OCI-LY7 (cell line): ENCODE measurements around the gene PCNX1. TPM values are rescaled to one million over a fixed set of nuclear protein-coding genes. Genes with fewer than 3 reads are reported as not detected.

Source experiments
- BruUV-seq: library from RNA; stranded (reverse); fragments of 400-500 nt; replicated peaks from 2 replicates; lab custom pipeline; 2021; lab: Mats Ljungman, UMichigan
- CTCF ChIA-PET: fragments of 300-600 bp; sonication (Branson Sonifier 250); formaldehyde crosslinking; loops from one replicate; lab custom pipeline; 2022; ENCODE audit warnings: antibody characterized with exemption; ENCODE audit not compliant: unreplicated experiment; lab: Charles Lee
- POLR2A ChIA-PET: fragments of 300-600 bp; sonication (Branson Sonifier 250); formaldehyde crosslinking; loops from one replicate; lab custom pipeline; 2022; ENCODE audit warnings: antibody characterized with exemption; lab: Charles Lee
- DNase-seq: peaks from one replicate; pipeline ENCODE4 v3.0.0-alpha.2; 2015; ENCODE audit warnings: low spot score
- H2AFZ ChIP-seq: fragments of 200-600 bp; sonication (generic), shearing (Covaris generic); 2 replicates; pipeline ENCODE4 v1.6.1; 2014; ENCODE audit warnings: mild to moderate bottlenecking, antibody characterized with exemption, low read length, moderate library complexity
- H3K27ac ChIP-seq: fragments of 200-600 bp; sonication (generic); 2 replicates; pipeline ENCODE4 v1.5.1; 2014; ENCODE audit warnings: mixed run types, low read depth, mild to moderate bottlenecking, moderate library complexity, low read length, inconsistent platforms; ENCODE audit not compliant: poor library complexity, severe bottlenecking
- H3K36me3 ChIP-seq: fragments of 200-600 bp; sonication (generic); 2 replicates; pipeline ENCODE4 v1.6.1; 2014; ENCODE audit warnings: mild to moderate bottlenecking, antibody characterized with exemption, low read length, moderate library complexity, mixed read lengths; ENCODE audit not compliant: insufficient read depth
- H3K4me1 ChIP-seq: fragments of 200-600 bp; sonication (generic); 2 replicates; pipeline ENCODE4 v1.5.1; 2014; ENCODE audit warnings: mild to moderate bottlenecking, low read length; ENCODE audit not compliant: insufficient read depth, poor library complexity, severe bottlenecking
- H3K4me2 ChIP-seq: fragments of 200-600 bp; sonication (generic); 2 replicates; pipeline ENCODE4 v1.6.1; 2014; ENCODE audit warnings: mild to moderate bottlenecking, low read length
- H3K4me3 ChIP-seq: fragments of 200-600 bp; sonication (generic); 2 replicates; pipeline ENCODE4 v1.5.1; 2014; ENCODE audit warnings: mild to moderate bottlenecking, low read depth, low read length; ENCODE audit not compliant: poor library complexity, severe bottlenecking
- H3K79me2 ChIP-seq: fragments of 200-600 bp; sonication (generic); 2 replicates; pipeline ENCODE4 v1.6.1; 2016; ENCODE audit warnings: low read depth, mild to moderate bottlenecking, low read length, moderate library complexity, mixed read lengths; ENCODE audit not compliant: insufficient read depth
- H3K9me2 ChIP-seq: fragments of 200-600 bp; sonication (generic); 2 replicates; pipeline ENCODE4 v1.6.1; 2016; ENCODE audit warnings: mild to moderate bottlenecking, low read length, mixed read lengths; ENCODE audit not compliant: insufficient read depth
- H3K9me3 ChIP-seq: fragments of 200-600 bp; sonication (generic); 2 replicates; pipeline ENCODE4 v1.6.1; 2014; ENCODE audit warnings: mild to moderate bottlenecking, mixed run types, low read length, mixed read lengths
- H4K20me1 ChIP-seq: fragments of 200-600 bp; sonication (generic); 2 replicates; pipeline ENCODE4 v1.6.1; 2014; ENCODE audit warnings: mild to moderate bottlenecking, antibody characterized with exemption, low read length, moderate library complexity, mixed read lengths; ENCODE audit not compliant: insufficient read depth
- EZH2phosphoT487 ChIP-seq: fragments of 200-600 bp; sonication (generic); IDR thresholded peaks from 2 replicates; pipeline ENCODE4 v1.6.1; 2018; ENCODE audit warnings: low read depth, borderline replicate concordance, mild to moderate bottlenecking, mixed run types, antibody characterized with exemption, low read length, moderate library complexity, mixed read lengths
- intact Hi-C: fragments of 100-400 bp; cut with micrococcal nuclease; formaldehyde crosslinking; loops from one replicate; pipeline ENCODE4 v1.10.0; 2022; ENCODE audit not compliant: unreplicated experiment
- total RNA-seq, 2 experiments: library from RNA; depleted of rRNA in 1 of 2; stranded (reverse); fragments of >200 nt in 1 of 2; shearing (Covaris generic) in 1 of 2; gene quantifications; 2 replicates each; pipeline ENCODE4 v1.2.3, GENCODE V29; 2014 to 2022
- TF ChIP-seq, protein P1 (sequence below): fragments of 200-600 bp; sonication (generic); conservative IDR thresholded peaks from 2 replicates; pipeline ENCODE4 v1.5.1; 2014; ENCODE audit warnings: mild to moderate bottlenecking, antibody characterized with exemption, low read length, moderate library complexity, mixed read lengths

PCNX1 gene
- total RNA-seq, 2 experiments from 2014 or later: 27.7 to 33.5 TPM

DNA sequence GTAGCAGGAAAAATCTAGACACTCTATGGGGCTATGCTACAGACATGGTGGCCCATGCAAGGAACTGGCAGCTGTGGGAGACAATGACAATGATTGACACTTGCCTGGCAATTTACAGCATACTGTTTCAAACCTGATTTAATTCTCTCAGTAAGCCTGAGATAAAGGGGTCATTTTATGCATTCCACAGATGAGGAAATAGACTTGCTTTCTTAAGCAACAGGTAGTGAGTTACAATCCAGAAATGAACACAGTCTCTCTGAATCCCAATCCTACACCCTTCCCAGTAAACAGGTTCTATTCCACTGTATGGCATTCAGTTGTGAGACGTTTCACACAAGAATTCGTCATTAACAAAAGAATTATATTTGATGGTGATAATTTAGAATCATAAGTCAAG is 15.5 kb upstream of the PCNX1 start:
- Histone ChIP-seq H4K20me1 (no peaks in the 10 kb centered on the region), H3K27ac (no peak overlapping the region), H3K9me2 (no peaks in the 10 kb centered on the region), H3K36me3 (no peaks in the 10 kb centered on the region), H3K9me3 (no peaks in the 10 kb centered on the region), H3K4me2 (no peak overlapping the region), H2AFZ (no peak overlapping the region), H3K4me3 (no peak overlapping the region), H3K4me1 (peaks cover 9% of the 10 kb centered on the region), H3K79me2 (no peaks in the 10 kb centered on the region)
- ChIA-PET POLR2A (no interaction called here), CTCF (no interaction called here)
- intact Hi-C loops: no loop called here
- DNase-seq: no peak
- no peak for TF ChIP-seq EZH2phosphoT487
- TF ChIP-seq, protein P1, sequence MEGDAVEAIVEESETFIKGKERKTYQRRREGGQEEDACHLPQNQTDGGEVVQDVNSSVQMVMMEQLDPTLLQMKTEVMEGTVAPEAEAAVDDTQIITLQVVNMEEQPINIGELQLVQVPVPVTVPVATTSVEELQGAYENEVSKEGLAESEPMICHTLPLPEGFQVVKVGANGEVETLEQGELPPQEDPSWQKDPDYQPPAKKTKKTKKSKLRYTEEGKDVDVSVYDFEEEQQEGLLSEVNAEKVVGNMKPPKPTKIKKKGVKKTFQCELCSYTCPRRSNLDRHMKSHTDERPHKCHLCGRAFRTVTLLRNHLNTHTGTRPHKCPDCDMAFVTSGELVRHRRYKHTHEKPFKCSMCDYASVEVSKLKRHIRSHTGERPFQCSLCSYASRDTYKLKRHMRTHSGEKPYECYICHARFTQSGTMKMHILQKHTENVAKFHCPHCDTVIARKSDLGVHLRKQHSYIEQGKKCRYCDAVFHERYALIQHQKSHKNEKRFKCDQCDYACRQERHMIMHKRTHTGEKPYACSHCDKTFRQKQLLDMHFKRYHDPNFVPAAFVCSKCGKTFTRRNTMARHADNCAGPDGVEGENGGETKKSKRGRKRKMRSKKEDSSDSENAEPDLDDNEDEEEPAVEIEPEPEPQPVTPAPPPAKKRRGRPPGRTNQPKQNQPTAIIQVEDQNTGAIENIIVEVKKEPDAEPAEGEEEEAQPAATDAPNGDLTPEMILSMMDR: no peak
- no TSS peak for BruUV-seq

DNA sequence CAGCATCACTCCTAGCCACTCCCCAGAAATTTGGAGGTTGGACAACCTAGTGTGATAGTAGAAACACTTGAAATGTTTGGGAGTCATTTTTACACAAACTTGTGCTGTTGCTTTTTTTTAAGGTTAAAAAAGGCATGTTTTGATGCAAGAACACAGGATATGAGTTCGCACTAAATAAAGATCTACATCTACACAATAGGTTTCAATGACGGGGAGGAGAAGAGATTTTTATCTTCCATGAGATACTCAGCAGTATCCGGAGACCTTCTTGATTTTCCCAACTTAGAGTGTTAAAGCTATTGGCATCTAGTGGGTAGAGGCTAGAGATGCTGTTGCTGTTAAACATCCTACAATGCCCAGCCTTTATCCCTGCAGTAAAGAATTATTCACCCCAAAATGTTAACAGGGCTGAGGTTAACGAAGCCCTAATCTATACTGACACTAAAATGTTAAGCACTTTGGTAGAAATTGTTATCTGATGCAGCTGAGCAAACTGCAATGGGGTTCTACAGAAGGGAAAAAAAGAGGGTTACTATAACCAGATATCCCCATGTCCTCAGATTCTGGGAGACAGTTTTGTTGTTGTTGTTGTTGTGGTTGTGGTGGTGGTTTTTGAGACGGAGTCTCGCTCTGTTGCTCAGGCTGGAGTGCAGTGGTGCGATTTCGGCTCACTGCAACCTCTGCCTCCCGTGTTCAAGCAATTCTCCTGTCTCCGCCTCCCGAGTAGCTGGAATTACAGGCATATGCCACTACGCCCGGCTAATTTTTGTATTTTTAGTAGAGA is 14.0 kb upstream of the PCNX1 start:
- H3K36me3 ChIP-seq: no peaks in the 10 kb centered on the region
- H4K20me1 ChIP-seq: no peaks in the 10 kb centered on the region
- no peaks in the 10 kb centered on the region for H3K9me2 ChIP-seq
- TF ChIP-seq, protein P1: no peak
- TF ChIP-seq EZH2phosphoT487: no peak
- no TSS peak for BruUV-seq
- no peak for DNase-seq
- H3K9me3 ChIP-seq: no peaks in the 10 kb centered on the region
- no peak overlapping the region for H2AFZ ChIP-seq
- no peak overlapping the region for H3K4me3 ChIP-seq
- CTCF ChIA-PET: no interaction called here
- no peaks in the 10 kb centered on the region for H3K79me2 ChIP-seq
- no peak overlapping the region for H3K27ac ChIP-seq
- H3K4me1 ChIP-seq: no peaks in the 10 kb centered on the region
- POLR2A ChIA-PET: no interaction called here
- intact Hi-C loops: no loop called here
- no peak overlapping the region for H3K4me2 ChIP-seq

DNA sequence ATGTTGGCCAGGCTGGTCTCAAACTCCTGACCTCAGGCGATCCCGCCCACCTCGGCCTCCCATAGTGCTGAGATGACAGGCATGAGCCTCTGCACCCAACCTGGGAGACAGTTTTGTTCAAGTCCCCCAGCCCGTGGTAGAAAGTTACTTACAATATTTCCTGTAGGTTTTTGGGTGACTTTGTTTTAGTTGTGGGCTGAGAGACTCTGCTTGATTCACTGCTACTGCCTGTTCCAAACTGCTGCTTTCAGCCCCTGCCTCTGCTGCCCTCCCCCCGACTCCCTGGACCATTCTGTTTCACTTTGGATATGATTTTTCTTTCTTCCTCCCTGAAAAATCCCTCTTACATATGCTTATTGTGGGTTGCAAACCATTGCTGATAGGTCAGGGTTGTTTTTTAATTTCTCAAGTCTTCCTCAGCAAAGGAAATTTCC is 13.4 kb upstream of the PCNX1 start:
- Histone ChIP-seq H3K9me3 (no peaks in the 10 kb centered on the region), H4K20me1 (no peaks in the 10 kb centered on the region), H3K4me1 (no peaks in the 10 kb centered on the region), H3K4me2 (no peak overlapping the region), H3K79me2 (no peaks in the 10 kb centered on the region), H3K9me2 (no peaks in the 10 kb centered on the region), H3K36me3 (no peaks in the 10 kb centered on the region), H3K27ac (no peak overlapping the region), H2AFZ (no peak overlapping the region), H3K4me3 (no peak overlapping the region)
- TF ChIP-seq, protein P1: no peak
- TF ChIP-seq EZH2phosphoT487: no peak
- no peak for DNase-seq
- no TSS peak for BruUV-seq
- intact Hi-C loops: no loop called here
- ChIA-PET POLR2A (no interaction called here), CTCF (no interaction called here)
